Right atrium auricular region (tissue), 2 donors: Measurements from ENCODE around the gene CTXN1. TPM values are rescaled to one million over a fixed set of nuclear protein-coding genes. Genes with fewer than 3 reads are reported as not detected.

Source experiments
- DNase-seq: peaks from one replicate; pipeline ENCODE4 v3.0.0-alpha.2; 2019; ENCODE audit warnings: low spot score
- H3K27ac ChIP-seq, 2 donors: fragments of 200-600 bp; sonication (generic); 1 replicate in 1 of 2; 2 replicates in 1 of 2; pipeline ENCODE4 v1.5.1; 2016 to 2019
- H3K27me3 ChIP-seq, 2 donors: fragments of 200-600 bp; sonication (generic); one replicate each; pipeline versions ENCODE4 v1.5.1 to v1.6.0; 2017 to 2019
- H3K36me3 ChIP-seq: fragments of 200-600 bp; sonication (generic); one replicate; pipeline ENCODE4 v1.5.1; 2016
- H3K4me1 ChIP-seq, 2 donors: fragments of 200-600 bp; sonication (generic); one replicate each; pipeline versions ENCODE4 v1.5.1 to v1.6.0; 2017 to 2019
- H3K4me3 ChIP-seq, 2 donors: fragments of 200-600 bp; sonication (generic); 1 replicate in 1 of 2; 2 replicates in 1 of 2; pipeline ENCODE4 v1.5.1; 2017 to 2019; ENCODE audit warnings: mild to moderate bottlenecking in 1 of 2, moderate library complexity in 1 of 2
- H3K9me3 ChIP-seq, 2 donors: fragments of 200-600 bp; sonication (generic); one replicate each; pipeline ENCODE4 v1.5.1; 2019
- CTCF ChIP-seq, 2 donors: fragments of 200-600 bp; sonication (generic); IDR thresholded peaks; one replicate each; pipeline ENCODE4 v1.5.1; 2019; ENCODE audit warnings: antibody characterized with exemption in 2 of 2
- total RNA-seq, 2 donors: library from RNA; depleted of rRNA; stranded (reverse); fragments of >200 nt; gene quantifications; one replicate each; pipeline ENCODE4 v1.1.0, GENCODE V29; 2016

CTXN1 gene
- total RNA-seq, 2 donors from 2014 or later = 1.7 to 4.2 TPM

GRCh38 chr19:7912144-7912696, 13.7 kb downstream of the CTXN1 start:
- Histone ChIP-seq H3K36me3 (peaks cover 36% of the 10 kb centered on the region), H3K27me3 (peaks cover 0 to 6% of the 10 kb centered on the region in 2 donors)
- TF ChIP-seq CTCF (IDR thresholded peaks at IDR 0.05) = no peak

GRCh38 chr19:7911508-7912143, 14.3 kb downstream of the CTXN1 start:
- no peak for TF ChIP-seq CTCF (IDR thresholded peaks at IDR 0.05)
- Histone ChIP-seq H3K27ac (no peak overlapping the region), H3K9me3 (no peaks in the 10 kb centered on the region), H3K4me3 (no peak overlapping the region), H3K27me3 (peaks cover 0 to 6% of the 10 kb centered on the region in 2 donors), H3K36me3 (peaks cover 39% of the 10 kb centered on the region), H3K4me1 (peaks cover 0 to 31% of the 10 kb centered on the region in 2 donors)
- no peak for DNase-seq

More at GRCh38 chr19:7912144-7912696, 13.7 kb downstream of the CTXN1 start:
- no peak for DNase-seq
- H3K9me3 ChIP-seq = no peaks in the 10 kb centered on the region
- H3K27ac ChIP-seq = no peak overlapping the region
- no peak overlapping the region for H3K4me3 ChIP-seq
- H3K4me1 ChIP-seq = peaks cover 0 to 32% of the 10 kb centered on the region in 2 donors

GRCh38 chr19:7910321-7911161, 15.4 kb downstream of the CTXN1 start:
- TF ChIP-seq CTCF (IDR thresholded peaks at IDR 0.05) = no peak
- Histone ChIP-seq H3K9me3 (no peaks in the 10 kb centered on the region), H3K36me3 (peaks cover 50% of the 10 kb centered on the region), H3K4me1 (peaks cover 0 to 31% of the 10 kb centered on the region in 2 donors), H3K27ac (no peak overlapping the region), H3K27me3 (no peaks in the 10 kb centered on the region), H3K4me3 (no peak overlapping the region)
- no peak for DNase-seq

GRCh38 chr19:7909471-7910067, 16.4 kb downstream of the CTXN1 start:
- Histone ChIP-seq H3K4me1 (peaks cover 0 to 40% of the 10 kb centered on the region in 2 donors), H3K36me3 (peaks cover 53% of the 10 kb centered on the region), H3K9me3 (no peaks in the 10 kb centered on the region), H3K27me3 (no peaks in the 10 kb centered on the region), H3K27ac (no peak overlapping the region), H3K4me3 (no peak overlapping the region)
- no peak for TF ChIP-seq CTCF (IDR thresholded peaks at IDR 0.05)
- DNase-seq = no peak

- H3K4me3 ChIP-seq = no peak overlapping the region
- peaks cover 53% of the 10 kb centered on the region for H3K36me3 ChIP-seq
- H3K9me3 ChIP-seq = no peaks in the 10 kb centered on the region
- no peak for TF ChIP-seq CTCF (IDR thresholded peaks at IDR 0.05)
- peaks cover 0 to 44% of the 10 kb centered on the region in 2 donors for H3K4me1 ChIP-seq
- no peaks in the 10 kb centered on the region for H3K27me3 ChIP-seq
- DNase-seq = no peak
- H3K27ac ChIP-seq = no peak overlapping the region
Measured at GRCh38 chr19:7908742-7909461, 17.0 kb downstream of the CTXN1 start.
